Activated CD8-positive, alpha-beta memory T cell treated with anti-CD3 and anti-CD28 coated beads, Interleukin-2, amount 50 U/mL, for 48 hours (primary cell): ENCODE data around the gene GPR157.

Experiments
- DNase-seq: peaks from one replicate; pipeline ENCODE4 v3.0.0-alpha.2; 2020

Gene GPR157

DNA sequence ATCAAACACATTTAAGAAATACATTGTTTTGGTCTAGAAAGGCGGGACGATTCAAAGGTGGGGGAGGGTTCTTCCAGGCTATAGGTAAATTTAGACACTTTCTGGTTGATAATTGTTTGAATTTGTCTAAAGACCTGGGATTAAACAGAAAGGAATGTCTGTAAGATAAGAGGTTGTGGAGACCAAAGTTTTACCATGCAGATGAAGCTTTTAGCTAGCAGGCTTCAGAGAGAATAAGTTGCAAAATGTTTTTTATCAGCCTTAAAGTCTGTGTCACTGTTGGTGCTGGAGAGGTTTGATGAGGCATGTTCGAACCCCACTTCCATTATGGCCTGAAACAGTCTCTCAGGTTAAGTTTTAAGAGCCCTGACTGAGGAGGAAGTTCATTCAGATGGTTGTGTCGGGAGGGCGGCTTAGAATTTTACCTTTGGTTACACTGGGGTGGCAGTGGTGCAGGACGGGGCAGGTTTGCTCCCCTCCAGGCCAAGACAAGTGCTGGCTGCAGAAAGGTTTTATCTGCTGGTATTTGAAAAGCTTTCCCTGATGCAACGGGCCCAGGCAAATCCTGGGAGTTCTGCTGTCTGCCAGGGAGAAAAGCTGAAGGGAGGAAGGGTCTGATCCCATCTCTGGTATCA, 43.5 kb downstream of the GPR157 start:
- no peak for DNase-seq

DNA sequence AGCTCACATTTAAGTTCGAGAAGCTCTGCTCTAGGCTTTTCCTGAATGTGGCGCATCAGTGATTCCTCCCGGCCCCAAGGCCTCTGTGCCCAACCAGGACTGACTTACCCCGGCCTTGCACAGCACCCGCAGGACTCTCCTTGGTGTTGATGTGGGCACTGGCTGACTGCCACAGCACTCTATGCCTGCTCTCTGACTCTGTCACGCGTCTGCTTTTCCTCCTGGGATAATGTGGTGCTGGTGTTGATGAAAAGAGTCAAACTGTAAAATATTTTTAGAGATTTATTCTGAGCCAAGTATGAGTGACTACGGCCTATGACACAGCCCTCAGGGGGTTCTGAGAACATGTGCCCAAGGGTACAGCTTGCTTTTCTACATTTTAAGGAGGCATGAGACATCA, 44.0 kb downstream of the GPR157 start:
- DNase-seq: no peak

DNA sequence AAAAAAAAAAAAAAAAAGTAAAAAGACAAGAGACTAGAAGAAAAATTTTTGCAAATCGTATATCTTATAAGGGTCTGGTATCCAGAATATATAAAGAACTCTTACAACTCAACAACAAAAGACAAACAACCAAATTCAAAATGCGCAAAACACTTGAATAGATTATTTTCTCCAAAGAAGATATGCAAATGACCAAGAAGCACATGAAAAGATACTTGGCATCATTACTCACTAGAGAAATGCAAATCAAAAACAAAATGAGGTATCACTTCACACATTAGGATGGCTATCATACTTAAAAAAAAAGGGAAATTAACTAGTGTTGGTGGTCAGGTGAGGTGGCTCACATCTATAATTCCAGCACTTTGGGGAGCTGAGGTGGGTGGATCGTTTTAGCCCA, 47.4 kb downstream of the GPR157 start:
- no peak for DNase-seq

DNA sequence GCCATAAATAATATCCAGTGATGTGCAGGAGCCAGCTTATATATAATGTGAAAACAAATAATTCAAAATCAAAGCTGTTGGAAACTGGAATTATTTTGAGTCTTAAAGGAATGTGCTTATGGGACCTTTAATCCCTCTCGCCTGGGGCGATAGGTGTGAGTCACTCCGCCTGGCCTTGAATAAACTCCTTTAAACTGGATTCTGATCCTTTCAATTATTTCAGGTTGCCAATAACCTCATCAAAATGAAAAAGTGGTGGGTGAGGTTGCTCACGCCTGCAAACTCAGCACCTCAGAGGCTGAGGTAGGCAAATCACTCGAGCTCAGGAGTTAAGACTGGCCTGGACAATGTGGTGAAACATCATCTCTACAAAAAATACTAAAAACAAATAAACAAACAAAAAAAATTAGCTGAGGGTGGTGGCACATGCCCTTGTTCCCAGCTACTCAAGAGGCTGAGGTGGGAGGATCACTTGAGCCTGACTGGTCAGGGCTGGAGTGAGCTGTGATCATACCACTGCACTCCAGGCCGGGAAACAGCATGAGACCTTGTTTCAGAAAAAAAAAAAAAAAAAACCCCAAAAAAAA, 48.1 kb downstream of the GPR157 start:
- DNase-seq: no peak

DNA sequence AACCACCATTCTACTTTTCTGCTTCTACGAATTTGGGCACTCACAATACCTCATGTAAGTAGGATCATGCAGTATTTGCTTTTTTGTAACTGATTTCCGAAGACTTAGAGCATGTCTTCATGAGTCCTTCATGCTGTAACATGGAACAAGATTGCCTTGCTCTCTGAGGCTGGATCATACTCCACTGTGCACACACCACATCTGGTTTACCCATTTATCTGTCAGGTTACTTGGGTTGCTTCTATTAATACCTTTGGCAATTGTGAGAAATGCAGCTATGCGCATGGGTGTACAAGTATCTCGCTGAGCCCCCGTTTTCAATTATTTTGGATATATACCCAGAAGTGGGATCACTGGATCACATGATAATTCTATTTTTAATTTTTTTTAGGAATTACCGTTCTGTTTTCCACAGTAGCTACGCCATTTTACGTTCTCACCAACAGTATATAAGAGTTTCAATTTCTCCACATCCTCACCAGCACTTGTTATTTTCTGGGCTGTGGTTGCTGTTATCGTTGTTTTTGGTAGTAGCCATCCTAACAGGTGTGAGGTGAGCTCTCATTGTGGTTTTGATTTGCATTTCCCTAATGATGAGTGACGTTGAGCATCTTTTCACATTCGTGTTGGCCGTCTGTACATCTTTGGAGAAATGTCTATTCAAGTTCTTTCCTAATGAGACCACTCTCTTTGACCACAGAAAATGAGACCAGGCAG, 48.8 kb downstream of the GPR157 start:
- DNase-seq: no peak

DNA sequence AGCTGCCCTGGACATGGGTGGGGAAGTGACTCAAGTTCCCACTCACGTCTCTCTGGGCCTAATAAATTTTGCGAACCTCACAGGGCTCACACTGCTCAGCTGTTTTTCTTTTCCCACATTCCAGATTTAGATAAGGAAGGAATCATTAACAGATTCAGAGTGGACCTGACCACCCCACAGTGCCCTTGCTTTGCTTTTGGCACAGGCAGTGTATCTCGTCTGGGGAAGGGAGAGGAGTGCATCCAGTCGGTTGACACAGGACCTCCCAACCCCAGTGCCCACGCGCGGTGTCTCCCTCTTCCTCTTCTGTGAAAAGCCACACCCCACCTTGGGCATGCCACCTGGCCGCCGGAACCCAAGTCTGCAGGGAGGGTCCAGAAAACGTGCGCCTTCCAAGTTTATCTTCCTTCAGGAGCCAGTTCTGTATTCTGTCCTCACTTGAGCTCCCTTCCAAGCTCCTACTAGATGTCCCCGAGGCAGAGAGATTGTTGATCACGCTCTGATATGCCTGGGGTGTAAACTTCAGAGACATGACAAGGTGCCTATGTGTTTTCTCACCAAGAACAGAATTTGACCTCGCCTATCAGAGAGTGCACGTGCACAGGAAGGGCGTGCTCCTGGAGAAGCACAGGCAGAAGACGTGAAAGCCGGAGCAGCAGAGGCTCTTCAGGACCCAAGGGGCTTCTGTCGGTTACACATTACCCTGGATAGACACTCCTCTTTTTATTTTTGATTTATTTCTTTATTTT, 50.0 kb downstream of the GPR157 start:
- no peak for DNase-seq

DNA sequence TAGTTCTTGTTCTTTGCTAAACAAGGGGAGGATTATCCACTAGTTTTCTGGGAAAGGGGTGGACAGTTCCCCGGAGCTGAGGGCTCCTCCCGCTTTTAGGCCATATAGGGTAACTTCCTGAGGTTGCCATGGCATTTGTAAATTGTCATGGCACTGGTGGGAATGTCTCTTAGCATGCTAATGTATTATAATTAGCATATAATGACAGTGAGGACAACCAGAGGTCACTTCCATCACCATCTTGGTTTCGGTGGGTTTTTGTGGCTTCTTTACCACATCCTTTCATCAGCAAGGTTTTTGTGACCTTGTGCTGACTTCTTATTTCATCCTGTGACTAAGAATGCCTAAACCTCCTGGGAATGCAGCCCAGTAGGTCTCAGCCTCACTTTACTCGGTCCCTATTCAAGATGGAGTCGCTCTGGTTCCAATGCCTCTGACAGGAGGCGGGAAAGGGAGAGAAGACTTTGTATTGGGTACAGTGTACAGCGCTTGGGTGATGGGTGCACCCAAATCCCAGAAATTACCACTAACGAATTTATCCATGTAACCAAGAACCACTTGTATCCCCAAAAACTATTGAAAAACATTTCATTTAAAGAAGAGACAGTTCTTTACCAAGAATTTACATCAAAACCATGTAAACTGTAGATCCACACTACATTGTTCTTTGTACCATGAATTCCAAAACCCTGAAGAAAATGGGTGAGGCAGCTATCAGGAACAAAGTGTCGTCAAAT, 50.7 kb downstream of the GPR157 start:
- no peak for DNase-seq

DNA sequence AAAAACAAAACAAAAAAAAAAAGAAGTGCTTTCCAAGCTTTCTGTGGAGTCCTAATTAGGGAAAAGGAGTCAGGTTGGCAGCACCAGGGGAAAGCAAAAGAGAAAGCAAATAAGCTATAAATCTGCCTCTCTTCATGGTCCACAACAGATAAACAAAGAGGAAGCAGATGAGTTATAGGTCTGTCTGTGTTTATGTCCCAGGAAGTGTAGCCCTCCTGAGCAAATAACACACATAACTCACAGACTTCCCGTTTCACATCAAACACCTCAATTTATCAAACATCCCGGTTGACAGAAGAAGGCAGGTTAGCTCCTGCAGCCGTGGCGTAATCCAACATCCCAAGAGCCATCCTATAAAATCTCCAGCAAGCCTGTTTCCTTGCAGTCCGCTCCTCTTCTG, 53.9 kb downstream of the GPR157 start:
- DNase-seq: no peak

DNA sequence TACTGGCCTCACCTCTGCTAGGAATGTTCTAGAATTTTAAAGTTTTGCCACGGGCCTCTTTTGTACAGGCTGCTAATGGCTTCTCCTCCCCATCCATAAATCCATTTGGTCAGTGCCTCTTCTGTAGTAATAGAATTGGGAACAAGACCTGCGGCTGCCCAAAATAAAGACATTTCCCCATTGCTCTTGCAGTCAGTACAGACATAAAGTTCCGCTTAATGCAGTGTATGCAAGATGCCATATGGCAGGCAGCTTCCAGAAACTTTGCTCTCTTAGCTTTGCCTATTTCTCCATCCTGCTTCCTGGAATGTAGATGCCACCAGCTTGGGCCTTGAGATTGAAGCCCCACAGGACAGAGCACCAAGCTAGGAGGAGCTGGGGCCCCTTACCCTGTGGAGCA, 55.8 kb downstream of the GPR157 start:
- no peak for DNase-seq

DNA sequence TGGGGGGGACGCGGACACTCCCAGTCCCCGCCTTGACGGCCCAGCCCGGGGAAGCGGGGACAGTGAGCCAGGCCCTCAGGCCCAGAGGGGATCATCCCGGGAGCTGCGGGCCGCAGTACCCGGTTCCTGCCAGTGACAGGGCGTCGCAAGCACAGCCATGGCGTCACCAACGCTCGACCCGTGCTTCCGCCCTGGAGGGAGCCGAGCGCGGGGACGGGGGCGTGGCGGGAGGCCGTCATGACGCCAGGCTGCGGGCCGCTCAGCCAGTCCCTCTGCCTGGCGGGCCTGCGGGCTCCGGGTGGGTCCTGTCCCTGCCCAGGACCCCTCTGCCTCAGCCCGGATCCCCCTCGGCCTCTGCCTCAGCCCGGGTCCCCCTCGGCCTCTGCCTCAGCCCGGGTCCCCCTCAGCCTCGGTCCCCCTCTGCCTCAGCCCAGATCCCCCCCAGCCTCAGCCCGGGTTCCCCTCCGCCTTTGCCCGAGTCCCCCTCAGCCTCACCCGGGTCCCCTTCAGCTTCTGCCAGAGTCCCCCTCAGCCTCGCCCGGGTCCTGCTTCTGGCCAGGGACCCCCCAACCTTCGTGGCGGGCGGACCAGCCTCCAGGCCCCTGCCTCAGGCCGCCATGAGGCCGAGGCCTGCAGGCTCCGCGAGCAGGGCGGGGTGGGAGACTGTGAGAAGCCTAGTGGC, 57.2 kb downstream of the GPR157 start:
- no peak for DNase-seq

DNA sequence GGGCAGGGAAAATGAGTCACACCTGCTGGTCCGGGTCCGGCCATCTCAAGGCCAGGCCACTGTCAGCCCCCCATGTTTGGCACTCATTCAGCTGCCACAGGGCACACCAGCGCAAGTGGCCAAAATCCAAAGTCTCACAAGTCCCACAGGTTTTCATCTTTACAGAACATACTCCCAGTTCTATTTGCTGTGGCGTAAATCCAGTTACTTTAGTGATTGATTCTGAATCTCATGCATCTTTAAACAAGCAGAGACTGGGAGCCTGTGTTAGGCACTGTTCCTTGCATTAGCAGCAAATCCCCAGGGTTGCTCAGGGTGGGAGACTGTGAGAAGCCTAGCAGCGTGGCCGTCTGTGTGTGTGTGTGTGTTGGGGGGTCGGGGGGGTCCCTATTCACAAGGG, 58.4 kb downstream of the GPR157 start:
- no peak for DNase-seq

DNA sequence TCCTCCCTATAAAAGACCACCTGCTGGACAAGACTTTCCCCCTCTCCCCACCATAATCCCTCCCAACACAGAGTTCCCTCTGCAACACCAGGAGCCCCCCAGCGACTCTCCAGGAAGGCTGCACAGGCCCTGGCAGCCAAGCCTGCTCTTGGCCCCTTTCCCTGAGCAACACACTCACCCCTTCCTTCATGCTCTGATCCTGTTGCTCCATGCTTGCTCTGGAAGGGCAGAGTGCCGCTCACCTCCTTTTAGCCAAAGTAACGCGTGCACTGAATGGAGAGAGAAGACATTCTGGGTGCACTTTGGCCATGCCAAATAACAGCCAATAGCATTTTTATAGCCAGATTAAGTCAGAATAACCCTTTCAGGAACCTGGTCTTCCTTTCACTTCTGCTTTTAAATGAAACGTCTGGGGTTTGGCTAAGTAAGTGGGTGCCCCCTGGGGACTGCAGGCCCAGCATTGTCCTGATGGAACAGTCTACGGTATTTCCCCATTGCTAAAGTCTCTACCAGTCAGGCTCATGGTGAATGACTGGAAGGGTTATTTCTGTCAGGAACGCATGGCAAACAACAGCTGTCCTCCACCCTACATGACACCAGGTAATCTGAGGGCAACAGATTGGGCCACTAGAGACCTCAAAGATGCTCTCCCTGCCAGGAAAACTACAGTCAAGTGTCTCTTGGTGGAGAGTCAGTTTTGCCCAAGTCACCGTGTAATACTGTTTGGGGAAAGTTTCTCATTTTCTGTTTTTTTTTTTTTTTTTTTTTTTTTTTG, 59.4 kb downstream of the GPR157 start, which contains the start of gene SLC2A5:
Gene SLC2A5 (minus strand): TSS at position 310 of the 775 bp plus-strand sequence. CDS start 99 bp downstream, at position 211.
- DNase-seq: no peak

DNA sequence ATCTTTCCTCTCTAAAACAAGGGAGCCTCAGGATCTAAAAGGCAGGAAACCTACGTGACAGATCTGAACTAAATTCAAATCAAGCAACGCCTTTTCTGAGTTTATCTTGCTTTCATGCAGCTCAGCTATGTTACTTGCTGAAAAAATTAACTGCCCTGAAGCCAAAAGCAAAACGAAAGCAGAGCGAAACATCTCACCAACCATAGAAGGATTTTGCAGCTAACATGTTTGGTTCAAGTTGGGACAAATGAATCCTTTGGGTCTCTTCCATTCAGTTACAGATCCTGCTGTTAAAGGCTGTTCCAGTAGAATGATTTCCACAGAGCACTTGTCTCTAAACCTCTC, 59.9 kb downstream of the GPR157 start:
- no peak for DNase-seq

DNA sequence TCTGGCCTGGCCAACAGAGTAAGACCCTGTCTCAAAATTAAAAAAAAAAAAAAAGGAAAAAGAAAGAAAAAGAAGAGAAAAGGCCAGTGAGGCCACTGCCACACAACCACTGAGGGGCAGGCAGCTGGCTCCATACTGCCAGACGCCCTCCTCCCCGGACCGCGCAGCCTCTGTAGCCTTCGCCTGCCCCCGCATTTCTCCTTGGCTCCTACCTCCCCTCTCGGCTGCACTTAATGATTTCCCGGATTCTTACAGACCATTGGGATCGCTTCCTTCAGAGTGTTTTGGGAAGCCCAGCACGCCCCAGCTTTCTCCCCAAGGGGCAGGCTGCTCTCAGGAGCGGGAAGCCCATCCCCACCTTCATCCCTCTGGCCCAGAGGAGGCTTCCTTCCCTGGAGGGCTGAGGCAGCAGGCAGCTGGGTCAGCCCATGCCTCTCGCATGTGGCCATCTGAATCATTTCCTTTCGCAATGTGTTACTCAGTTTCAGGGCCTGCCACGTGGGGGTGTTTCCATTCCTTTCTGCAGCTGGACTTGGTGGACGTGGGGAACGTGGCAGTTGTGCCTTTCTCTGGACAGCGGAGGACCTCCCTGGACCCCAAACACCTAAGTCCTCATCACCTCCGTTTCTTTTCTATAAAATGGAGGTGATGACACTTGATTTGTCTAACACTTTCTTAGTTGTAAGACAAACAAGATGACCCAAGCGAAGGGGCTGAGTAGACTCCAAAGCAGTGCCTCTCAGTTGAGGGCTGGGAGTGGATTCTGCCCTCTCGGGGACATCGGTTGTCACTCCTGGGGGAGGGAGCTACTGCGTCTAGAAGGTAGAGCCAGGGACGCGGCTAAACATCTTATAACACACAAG, 61.7 kb downstream of the GPR157 start:
- DNase-seq: no peak

DNA sequence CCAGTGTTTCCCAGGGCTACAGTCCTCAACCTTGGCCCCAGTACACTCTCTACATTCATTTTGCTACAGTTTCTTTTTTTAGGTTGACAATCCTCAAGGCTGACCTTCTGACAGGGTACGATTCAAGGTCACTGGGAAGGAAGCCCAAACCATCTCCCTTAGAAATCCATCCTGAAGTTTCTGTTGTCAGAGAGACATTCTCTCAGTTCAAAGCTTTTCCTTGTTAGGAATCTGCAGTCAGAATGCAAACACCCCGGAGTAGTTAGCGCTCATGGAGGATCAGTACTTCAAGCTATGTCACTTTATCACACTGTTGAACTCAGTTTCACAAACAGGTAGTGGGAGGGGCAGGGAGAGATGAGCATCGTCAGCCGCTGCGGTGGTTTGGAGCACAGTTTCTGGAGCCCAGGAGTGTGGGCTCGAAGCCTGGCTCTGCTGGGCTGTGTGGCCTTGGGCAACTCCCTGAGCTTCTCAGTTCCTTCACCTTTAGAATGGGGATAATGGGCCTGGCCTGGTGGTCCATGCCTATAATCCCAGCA, 63.6 kb downstream of the GPR157 start:
- DNase-seq: no peak

DNA sequence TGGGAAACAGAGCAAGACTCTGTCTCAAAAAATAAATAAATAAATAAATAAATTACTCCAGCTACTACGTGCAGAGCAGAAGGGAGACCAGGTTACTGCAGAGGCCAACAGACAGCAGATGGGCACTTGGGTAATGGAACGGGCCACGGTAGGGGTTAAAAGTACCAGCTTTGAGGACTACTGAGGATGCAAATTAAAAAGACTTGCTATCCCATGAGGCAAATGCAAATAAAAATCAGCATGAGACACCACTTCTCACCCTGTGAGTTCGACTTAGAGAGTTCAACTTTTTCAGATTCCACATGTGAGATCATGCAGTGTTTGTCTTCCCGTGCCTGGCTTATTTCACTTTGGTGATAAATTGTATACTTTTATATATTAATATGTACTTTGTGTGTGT, 66.1 kb downstream of the GPR157 start:
- no peak for DNase-seq

DNA sequence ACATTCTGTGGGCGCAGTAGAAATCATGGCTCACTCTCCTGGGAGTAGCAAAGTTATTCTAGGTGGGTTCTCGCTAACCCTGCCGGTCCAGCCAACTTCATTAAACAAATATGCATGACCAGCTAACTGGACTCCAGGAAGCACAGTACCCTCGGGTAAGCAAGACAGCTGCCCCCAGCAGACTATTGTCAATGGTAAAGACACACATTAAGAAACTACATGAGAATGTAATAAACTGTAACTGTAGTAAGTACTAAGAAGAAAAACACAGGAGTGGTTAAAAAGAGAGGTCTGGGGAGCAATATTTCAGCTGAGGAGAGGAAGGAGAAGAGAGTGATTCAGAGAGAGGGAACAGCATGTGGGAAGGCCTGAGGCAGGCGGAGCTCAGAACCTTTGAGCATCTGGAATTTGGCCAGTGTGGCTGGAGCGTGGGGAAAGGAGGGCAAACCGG, 66.9 kb downstream of the GPR157 start:
- no peak for DNase-seq

DNA sequence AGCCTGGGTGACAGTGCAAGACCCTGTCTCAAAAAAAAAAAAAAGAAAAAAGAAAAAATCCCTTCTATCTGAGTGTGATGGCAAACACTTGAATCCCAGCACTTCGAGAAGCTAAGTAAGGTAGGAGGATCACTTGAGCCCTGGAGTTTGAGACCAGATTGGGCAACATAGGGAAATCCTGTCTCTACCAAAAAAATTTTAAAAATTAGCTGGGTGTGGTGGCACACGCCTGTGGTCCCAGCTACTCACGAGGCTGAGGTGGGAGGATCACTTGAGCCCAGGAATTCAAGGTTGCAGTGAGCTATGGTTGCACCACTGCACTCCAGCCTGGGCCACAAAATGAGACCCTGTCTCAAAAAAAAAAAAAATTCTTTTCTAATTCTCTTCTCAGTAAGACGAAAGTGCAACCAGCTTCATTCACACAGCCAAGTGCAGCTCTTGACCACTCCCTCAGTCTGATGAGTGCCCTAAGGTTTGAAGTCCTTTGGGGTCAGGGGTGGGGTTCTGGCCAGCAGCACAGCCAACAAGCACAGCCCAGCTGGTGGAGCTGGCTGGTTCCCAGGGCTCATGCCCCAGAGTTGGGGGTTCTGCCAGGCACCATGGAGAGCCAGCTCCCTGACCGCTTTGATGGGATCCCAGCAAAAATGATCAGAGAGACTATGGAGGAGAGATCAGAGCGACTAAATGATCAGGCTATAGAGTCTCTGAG, 67.5 kb downstream of the GPR157 start:
- no peak for DNase-seq

DNA sequence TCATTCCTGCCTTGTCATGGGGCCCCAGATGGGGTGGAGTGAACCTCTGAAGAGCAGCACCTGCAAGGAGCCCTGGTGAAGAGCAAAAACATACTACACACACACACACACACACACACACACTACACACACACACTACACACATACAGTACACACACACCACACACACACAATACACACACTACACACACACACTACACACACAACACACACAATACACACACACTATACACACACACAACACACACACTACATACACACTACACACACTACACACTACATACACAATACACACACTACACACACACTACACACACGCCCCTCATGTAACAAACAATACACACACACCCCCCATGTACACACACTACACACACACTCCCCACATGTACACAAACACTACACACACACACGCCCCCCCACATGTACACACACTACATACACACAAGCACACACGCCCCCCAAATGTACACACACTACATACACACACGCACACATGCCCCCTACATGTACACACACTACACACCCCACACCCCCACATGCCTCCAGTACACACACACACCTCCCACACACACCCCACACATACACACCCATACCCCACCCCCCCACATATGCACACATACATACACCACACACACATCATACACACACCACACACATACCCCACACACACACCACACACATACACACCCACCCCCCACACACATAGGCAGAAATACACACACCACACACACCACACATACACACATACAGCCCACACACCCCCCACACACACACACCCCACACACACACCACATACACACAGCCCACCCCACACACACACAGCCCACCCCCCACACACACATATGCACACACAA, 68.8 kb downstream of the GPR157 start:
- no peak for DNase-seq
